Measurements from ENCODE around the gene SMAD3.
A peak's percentile ranks its signal among the peaks of the same experiment; 100 is the strongest.

SMAD3 gene

DNA sequence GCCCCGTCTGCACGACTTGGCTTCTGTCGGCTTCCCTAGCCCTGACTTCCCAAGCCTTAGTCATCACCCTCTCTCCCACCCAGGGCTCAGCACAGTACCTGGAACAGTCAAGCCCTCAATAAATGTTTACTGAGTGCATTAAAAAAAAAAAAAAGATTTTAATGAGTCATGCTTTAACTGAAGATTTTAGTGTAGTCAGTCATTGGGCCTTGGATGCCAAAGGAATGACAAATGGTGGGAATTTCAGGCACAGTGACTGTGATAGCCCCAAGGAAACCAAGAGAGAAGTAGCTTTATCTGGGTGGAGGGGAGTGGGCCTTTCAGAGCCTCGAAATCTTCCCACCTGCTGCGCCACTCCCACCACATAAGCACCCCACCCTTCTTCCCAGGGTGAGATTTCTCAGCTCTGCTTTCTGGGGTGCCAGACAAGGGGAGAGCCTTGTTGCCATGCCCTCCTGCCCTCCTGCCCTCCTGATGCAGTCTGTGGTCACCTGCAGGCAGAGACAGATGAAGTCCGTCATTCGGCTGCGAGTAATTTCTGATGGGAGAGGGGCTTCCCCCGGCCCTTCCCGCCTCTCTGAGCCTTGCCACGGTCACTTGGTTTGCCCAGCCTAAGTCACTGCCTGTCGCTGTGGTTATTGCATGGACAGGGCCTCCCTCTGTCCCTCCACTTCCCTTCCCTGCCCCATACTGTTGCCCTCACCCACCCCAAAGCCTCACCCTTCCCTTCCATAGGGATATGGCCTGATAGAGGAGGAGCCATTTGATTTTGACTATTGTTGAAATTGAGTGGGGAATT, 41.8 kb downstream of the SMAD3 start:
- Histone ChIP-seq H2BK15ac (replicated peaks; ENCODE audit: low read depth) (no peak overlapping the region), H3K36me3 (ENCODE audit: control insufficient read depth, insufficient read depth, low read length) (no peaks in the 10 kb centered on the region), H2BK120ac (ENCODE audit: low read depth, low read length) (no peak overlapping the region), H3K27me3 (ENCODE audit: insufficient read depth, low read length, poor library complexity) (no peaks in the 10 kb centered on the region), H3K56ac (ENCODE audit: low read length) (no peak overlapping the region), H3K9ac (ENCODE audit: low read length) (no peak overlapping the region), H3K4me2 (ENCODE audit: low read length) (no peak overlapping the region), H2AK5ac (ENCODE audit: low read length) (no peak overlapping the region), H3K4me3 (ENCODE audit: low read length) (no peak overlapping the region), H3K27ac (ENCODE audit: low read depth, low read length) (no peak overlapping the region), H3K79me1 (ENCODE audit: low read length) (peaks cover 19% of the 10 kb centered on the region), H4K5ac (ENCODE audit: low read length) (no peak overlapping the region), H4K8ac (ENCODE audit: low read depth, low read length) (no peak overlapping the region), H2BK5ac (ENCODE audit: low read length) (no peak overlapping the region), H3K18ac (ENCODE audit: low read length) (no peak overlapping the region), H3K4ac (ENCODE audit: low read depth, low read length) (no peak overlapping the region), H3K4me1 (ENCODE audit: control insufficient read depth, low read depth, low read length) (peaks cover 28% of the 10 kb centered on the region), H3K79me2 (ENCODE audit: control insufficient read depth, insufficient read depth, low read length) (peaks cover 12% of the 10 kb centered on the region), H3K23ac (ENCODE audit: low read length) (no peak overlapping the region)
- no peak for DNase-seq
- no CpG with 5 or more reads among the region's 12 CpGs for WGBS (ENCODE audit: extremely low coverage, insufficient coverage, low lambda C conversion rate)

DNA sequence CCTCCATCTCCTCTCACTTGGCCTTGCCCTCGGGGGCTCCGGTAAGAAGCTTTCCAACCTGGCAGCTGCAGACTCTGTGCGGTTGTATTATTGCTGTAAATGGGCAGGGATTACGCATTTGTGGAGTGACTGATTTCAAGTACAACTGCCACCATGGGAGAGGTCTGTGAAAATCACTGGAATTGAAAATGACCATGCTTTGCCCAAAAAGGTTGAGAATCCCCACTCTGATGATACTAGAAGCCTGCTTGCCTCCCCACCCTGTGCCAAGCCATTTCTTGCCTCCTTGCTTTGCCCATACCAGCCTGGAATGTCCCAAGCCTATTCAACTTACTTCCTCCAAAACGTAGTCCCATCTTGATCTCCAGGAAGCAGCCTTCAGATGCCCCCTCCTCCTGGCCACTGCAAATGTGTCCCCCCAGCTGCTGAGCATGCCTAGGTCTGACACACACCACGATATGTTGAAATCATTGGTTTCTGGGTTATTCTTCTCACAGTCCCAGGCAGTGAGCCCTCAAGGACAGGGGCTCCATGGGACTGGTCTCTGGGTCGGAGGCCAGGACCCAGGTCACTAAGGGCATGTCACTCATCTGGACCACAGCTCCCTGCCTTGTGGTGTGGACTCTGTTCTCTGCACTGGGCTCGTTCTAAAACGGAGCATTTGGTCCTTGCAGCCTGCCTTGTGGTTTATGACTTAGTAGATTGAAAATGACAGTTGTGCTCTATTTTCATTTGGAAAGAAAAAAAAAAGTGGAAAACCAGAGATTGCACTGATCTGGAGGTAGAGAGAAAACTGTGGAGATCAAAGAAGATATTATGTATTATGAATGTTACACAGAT, 42.9 kb downstream of the SMAD3 start:
- DNase-seq, result no peak
- no CpG with 5 or more reads among the region's 9 CpGs for WGBS (ENCODE audit: extremely low coverage, insufficient coverage, low lambda C conversion rate)
- Histone ChIP-seq H4K5ac (ENCODE audit: low read length) (no peak overlapping the region), H3K27ac (ENCODE audit: low read depth, low read length) (no peak overlapping the region), H2AK5ac (ENCODE audit: low read length) (peak overlapping the region; percentile 73), H3K23ac (ENCODE audit: low read length) (no peak overlapping the region), H3K56ac (ENCODE audit: low read length) (peak overlapping the region; percentile 46), H2BK120ac (ENCODE audit: low read depth, low read length) (no peak overlapping the region), H3K27me3 (ENCODE audit: insufficient read depth, low read length, poor library complexity) (no peaks in the 10 kb centered on the region), H3K79me2 (ENCODE audit: control insufficient read depth, insufficient read depth, low read length) (peaks cover 6% of the 10 kb centered on the region), H3K36me3 (ENCODE audit: control insufficient read depth, insufficient read depth, low read length) (no peaks in the 10 kb centered on the region), H3K4me2 (ENCODE audit: low read length) (no peak overlapping the region), H3K18ac (ENCODE audit: low read length) (peak overlapping the region; percentile 9), H3K79me1 (ENCODE audit: low read length) (peaks cover 10% of the 10 kb centered on the region), H3K4ac (ENCODE audit: low read depth, low read length) (peak overlapping the region; percentile 17), H2BK15ac (replicated peaks; ENCODE audit: low read depth) (no peak overlapping the region), H3K9ac (ENCODE audit: low read length) (peak overlapping the region; percentile 10), H2BK5ac (ENCODE audit: low read length) (peak overlapping the region; percentile 65), H4K8ac (ENCODE audit: low read depth, low read length) (no peak overlapping the region), H3K4me1 (ENCODE audit: control insufficient read depth, low read depth, low read length) (peaks cover 28% of the 10 kb centered on the region), H3K4me3 (ENCODE audit: low read length) (no peak overlapping the region)

DNA sequence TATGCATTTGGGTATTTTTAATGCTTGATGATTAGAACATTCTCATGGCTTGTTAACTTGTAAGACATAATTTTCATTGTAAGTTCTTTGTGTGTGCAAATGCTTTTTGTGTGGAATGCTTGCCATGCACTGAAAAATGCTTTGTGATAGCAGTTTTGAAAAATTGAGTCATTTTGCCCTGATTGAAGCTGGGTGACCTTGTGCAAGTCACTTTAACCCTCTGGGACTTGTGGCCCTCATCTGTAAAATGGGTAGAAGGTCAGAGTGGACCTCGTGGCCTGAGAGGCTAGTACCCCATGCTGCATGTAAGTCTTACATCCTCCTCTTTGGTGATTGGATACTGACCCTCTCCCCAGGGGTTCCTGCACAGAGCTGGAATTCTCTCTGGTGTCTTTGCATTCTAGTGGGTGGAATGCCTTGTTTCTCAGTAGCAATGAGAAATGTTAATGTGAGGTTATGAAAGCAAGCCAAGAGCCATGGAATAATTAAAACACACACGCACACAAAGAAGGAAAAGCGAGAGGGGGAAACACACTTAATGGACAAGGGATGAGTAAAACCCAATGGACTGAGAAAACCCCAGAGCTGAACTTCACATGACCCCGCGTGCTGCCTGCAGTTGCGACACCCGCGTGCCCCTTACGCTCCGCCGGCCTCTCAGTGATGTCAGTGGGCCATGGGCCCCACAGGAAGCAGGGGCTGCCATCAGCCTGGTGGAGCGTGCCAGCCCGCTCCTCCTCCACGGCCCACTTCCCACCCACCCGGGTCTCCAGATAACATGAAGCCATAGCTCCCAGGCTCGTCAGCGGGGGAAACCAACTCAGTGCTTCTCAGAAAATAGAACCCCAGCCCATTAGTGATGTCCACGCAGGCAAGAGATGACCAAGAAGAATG, 44.0 kb downstream of the SMAD3 start:
- Histone ChIP-seq H3K23ac (ENCODE audit: low read length) (no peak overlapping the region), H3K27ac (ENCODE audit: low read depth, low read length) (no peak overlapping the region), H3K79me1 (ENCODE audit: low read length) (peaks cover 8% of the 10 kb centered on the region), H2BK15ac (replicated peaks; ENCODE audit: low read depth) (no peak overlapping the region), H3K18ac (ENCODE audit: low read length) (peak overlapping the region; percentile 29), H3K4me3 (ENCODE audit: low read length) (no peak overlapping the region), H2AK5ac (ENCODE audit: low read length) (no peak overlapping the region), H3K36me3 (ENCODE audit: control insufficient read depth, insufficient read depth, low read length) (no peaks in the 10 kb centered on the region), H3K4ac (ENCODE audit: low read depth, low read length) (no peak overlapping the region), H4K5ac (ENCODE audit: low read length) (no peak overlapping the region), H3K4me1 (ENCODE audit: control insufficient read depth, low read depth, low read length) (peaks cover 25% of the 10 kb centered on the region), H4K8ac (ENCODE audit: low read depth, low read length) (no peak overlapping the region), H3K9ac (ENCODE audit: low read length) (no peak overlapping the region), H3K4me2 (ENCODE audit: low read length) (no peak overlapping the region), H2BK5ac (ENCODE audit: low read length) (no peak overlapping the region), H3K56ac (ENCODE audit: low read length) (peak overlapping the region; percentile 40), H3K27me3 (ENCODE audit: insufficient read depth, low read length, poor library complexity) (no peaks in the 10 kb centered on the region), H3K79me2 (ENCODE audit: control insufficient read depth, insufficient read depth, low read length) (peaks cover 6% of the 10 kb centered on the region), H2BK120ac (ENCODE audit: low read depth, low read length) (no peak overlapping the region)
- no CpG with 5 or more reads among the region's 18 CpGs for WGBS (ENCODE audit: extremely low coverage, insufficient coverage, low lambda C conversion rate)
- DNase-seq, result peak; percentile 65

DNA sequence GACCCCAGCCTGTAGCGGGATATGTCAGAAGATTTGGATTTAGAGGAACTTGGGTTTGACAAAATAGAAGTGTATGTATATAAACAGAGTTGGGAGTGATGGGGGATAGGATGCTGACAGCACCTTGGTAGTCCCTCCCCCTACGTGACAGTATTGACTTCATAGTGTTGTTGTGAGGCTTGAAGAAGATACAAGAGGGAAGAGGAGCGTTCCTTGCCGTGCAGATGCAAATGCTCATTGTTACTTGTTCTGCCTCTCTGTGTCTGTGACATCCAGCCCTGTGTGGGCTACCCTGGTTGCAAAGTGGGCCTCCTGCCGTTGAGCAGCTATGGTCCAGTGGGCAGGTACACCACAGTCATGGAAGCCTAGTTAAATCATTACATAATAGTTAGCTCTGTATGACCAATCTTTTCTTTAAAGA, 45.0 kb downstream of the SMAD3 start:
- H3K27ac ChIP-seq (ENCODE audit: low read depth, low read length), result no peak overlapping the region
- no peak overlapping the region for H3K4me3 ChIP-seq (ENCODE audit: low read length)
- no peak overlapping the region for H2BK15ac ChIP-seq (replicated peaks; ENCODE audit: low read depth)
- H3K79me1 ChIP-seq (ENCODE audit: low read length), result peaks cover 8% of the 10 kb centered on the region
- peaks cover 6% of the 10 kb centered on the region for H3K79me2 ChIP-seq (ENCODE audit: control insufficient read depth, insufficient read depth, low read length)
- no peak for DNase-seq
- no peaks in the 10 kb centered on the region for H3K36me3 ChIP-seq (ENCODE audit: control insufficient read depth, insufficient read depth, low read length)
- WGBS (ENCODE audit: extremely low coverage, insufficient coverage, low lambda C conversion rate), result no CpG with 5 or more reads among the region's 5 CpGs
- H3K4me2 ChIP-seq (ENCODE audit: low read length), result no peak overlapping the region
- no peaks in the 10 kb centered on the region for H3K27me3 ChIP-seq (ENCODE audit: insufficient read depth, low read length, poor library complexity)
- no peak overlapping the region for H2AK5ac ChIP-seq (ENCODE audit: low read length)
- H4K8ac ChIP-seq (ENCODE audit: low read depth, low read length), result no peak overlapping the region
- no peak overlapping the region for H3K9ac ChIP-seq (ENCODE audit: low read length)
- no peak overlapping the region for H3K56ac ChIP-seq (ENCODE audit: low read length)
- no peak overlapping the region for H3K4ac ChIP-seq (ENCODE audit: low read depth, low read length)
- H2BK120ac ChIP-seq (ENCODE audit: low read depth, low read length), result no peak overlapping the region
- no peak overlapping the region for H3K23ac ChIP-seq (ENCODE audit: low read length)
- H4K5ac ChIP-seq (ENCODE audit: low read length), result no peak overlapping the region
- peaks cover 24% of the 10 kb centered on the region for H3K4me1 ChIP-seq (ENCODE audit: control insufficient read depth, low read depth, low read length)
- no peak overlapping the region for H2BK5ac ChIP-seq (ENCODE audit: low read length)
- H3K18ac ChIP-seq (ENCODE audit: low read length), result no peak overlapping the region

DNA sequence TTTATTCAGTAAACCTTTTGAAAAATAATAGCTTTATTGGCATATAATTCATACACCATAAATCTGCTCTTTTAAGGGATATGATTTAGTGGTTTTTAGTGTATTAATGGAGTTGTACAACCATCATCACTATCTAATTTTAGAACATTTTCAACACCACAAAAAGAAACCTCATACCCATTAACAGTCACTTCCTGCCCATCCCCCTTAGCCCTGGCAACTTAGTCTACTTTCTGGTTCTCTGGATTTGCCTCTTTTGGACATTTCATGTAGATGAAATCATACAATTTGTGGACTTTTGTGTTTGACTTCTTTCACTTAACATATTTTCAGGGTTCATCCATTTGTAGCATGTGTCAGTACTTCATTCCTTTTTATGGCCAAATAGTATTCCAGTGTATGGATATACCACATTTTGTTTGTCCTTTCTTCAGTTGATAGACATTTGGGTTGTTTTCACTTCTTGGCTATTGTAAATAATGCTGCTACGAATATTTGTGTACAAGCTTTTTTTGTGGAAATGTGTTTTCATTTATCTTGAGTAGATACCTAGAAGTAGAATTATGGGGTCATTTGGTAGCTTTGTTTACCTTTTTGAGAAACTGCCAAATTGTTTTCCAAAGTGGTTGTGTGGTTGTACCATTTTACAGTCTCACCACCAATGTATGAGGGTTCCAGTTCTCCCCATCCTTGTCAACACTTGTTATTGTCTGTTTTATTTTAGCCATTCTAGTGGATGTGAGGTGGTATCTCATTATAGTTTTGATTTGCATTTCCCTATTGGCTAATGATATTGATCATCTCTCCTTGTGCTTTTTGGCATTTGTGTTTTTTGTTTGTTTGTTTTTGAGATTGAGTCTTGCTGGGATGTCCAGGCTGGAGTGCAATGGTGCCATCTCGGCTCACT, 45.8 kb downstream of the SMAD3 start:
- Histone ChIP-seq H4K8ac (ENCODE audit: low read depth, low read length) (no peak overlapping the region), H3K4me3 (ENCODE audit: low read length) (no peak overlapping the region), H3K23ac (ENCODE audit: low read length) (no peak overlapping the region), H3K9ac (ENCODE audit: low read length) (no peak overlapping the region), H2BK15ac (replicated peaks; ENCODE audit: low read depth) (no peak overlapping the region), H3K56ac (ENCODE audit: low read length) (no peak overlapping the region), H3K18ac (ENCODE audit: low read length) (no peak overlapping the region), H3K79me2 (ENCODE audit: control insufficient read depth, insufficient read depth, low read length) (peaks cover 8% of the 10 kb centered on the region), H3K79me1 (ENCODE audit: low read length) (peaks cover 8% of the 10 kb centered on the region), H2BK5ac (ENCODE audit: low read length) (no peak overlapping the region), H3K4ac (ENCODE audit: low read depth, low read length) (no peak overlapping the region), H2AK5ac (ENCODE audit: low read length) (no peak overlapping the region), H3K4me1 (ENCODE audit: control insufficient read depth, low read depth, low read length) (peaks cover 18% of the 10 kb centered on the region), H3K36me3 (ENCODE audit: control insufficient read depth, insufficient read depth, low read length) (no peaks in the 10 kb centered on the region), H3K27ac (ENCODE audit: low read depth, low read length) (no peak overlapping the region), H4K5ac (ENCODE audit: low read length) (no peak overlapping the region), H3K4me2 (ENCODE audit: low read length) (no peak overlapping the region), H3K27me3 (ENCODE audit: insufficient read depth, low read length, poor library complexity) (no peaks in the 10 kb centered on the region), H2BK120ac (ENCODE audit: low read depth, low read length) (no peak overlapping the region)
- no peak for DNase-seq
- WGBS (ENCODE audit: extremely low coverage, insufficient coverage, low lambda C conversion rate), result no CpG with 5 or more reads among the region's 2 CpGs

Measured in mesendoderm (in vitro differentiated cells).